ENCODE data around the gene SGSM1.

The SGSM1 gene

DNA sequence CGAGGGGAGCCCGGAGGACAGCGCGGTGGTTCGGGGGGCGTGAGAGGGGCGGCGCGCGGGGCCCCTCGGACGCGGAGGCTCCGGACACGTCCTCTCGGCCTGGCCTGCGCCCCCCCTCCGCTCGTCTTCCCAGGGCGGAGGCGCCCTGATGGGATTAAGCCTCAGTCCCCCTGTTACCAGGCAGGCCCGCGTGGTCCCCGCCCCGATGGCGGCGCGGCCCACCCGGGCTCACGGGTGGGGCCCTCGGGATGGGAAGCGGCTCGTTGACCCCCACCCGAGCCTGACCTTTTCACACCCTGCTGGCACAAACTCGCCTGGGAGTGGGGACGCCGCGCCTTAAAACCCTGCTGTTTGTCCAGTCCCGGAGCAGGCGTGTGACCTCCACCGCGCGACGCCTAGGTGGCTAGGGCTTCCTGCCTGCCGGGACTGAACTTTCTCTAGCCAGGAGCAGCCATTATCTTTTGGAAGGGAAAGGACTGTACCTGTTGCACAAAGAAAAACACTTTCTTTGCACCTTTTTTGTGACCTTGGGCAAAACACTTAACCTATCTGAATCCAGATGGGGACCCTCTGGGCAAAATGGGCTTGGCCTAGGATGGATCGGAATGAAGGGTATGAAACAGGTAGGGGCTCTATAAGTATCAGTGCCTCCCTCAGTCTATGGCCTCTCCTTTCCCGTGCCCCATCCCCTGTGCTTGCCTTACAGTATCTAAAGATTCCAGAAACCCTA, 147.5 kb downstream of the SGSM1 start:
- DNase-seq (ENCODE audit: low read depth, low spot score) = no peak
- no peak overlapping the region; the same call in 1 of the 2 replicates for H3K4me3 ChIP-seq (ENCODE audit: low read depth, low read length)
- ChIA-PET POLR2A (interaction anchor here (0.6 kb wide), 1 partner anchor 15 kb away, joined by 3 read pairs; no protein-coding TSS in a partner anchor), CTCF (interaction anchor here (0.8 to 1.1 kb wide), 2 partner anchors 17 to 95 kb away, joined by 3 read pairs; no protein-coding TSS in a partner anchor)
- TF ChIP-seq, protein P1, sequence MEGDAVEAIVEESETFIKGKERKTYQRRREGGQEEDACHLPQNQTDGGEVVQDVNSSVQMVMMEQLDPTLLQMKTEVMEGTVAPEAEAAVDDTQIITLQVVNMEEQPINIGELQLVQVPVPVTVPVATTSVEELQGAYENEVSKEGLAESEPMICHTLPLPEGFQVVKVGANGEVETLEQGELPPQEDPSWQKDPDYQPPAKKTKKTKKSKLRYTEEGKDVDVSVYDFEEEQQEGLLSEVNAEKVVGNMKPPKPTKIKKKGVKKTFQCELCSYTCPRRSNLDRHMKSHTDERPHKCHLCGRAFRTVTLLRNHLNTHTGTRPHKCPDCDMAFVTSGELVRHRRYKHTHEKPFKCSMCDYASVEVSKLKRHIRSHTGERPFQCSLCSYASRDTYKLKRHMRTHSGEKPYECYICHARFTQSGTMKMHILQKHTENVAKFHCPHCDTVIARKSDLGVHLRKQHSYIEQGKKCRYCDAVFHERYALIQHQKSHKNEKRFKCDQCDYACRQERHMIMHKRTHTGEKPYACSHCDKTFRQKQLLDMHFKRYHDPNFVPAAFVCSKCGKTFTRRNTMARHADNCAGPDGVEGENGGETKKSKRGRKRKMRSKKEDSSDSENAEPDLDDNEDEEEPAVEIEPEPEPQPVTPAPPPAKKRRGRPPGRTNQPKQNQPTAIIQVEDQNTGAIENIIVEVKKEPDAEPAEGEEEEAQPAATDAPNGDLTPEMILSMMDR (IDR thresholded peaks at IDR 0.05; ENCODE audit: insufficient read depth, low read length, missing control alignments) = no peak

DNA sequence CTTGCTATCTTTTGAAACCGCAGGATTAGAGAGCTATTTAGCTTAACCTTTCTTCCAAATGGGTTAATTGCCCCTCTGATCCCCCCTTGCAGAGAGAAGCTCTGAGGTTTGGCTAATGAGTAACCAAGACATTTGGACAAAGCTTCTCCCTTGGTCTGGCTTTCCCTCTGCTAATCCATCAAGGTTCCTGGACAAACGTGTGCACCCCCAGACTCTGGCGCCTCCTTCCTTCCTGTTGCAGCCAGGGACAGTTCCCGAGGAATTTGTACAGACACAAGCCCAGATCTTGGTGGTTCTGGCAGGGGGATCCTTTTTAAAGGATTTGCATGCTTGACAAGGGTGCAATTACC, 148.1 kb downstream of the SGSM1 start:
- no peak overlapping the region for H3K4me3 ChIP-seq (ENCODE audit: low read depth, low read length)
- TF ChIP-seq, protein P1 (IDR thresholded peaks at IDR 0.05; ENCODE audit: insufficient read depth, low read length, missing control alignments) = no peak
- POLR2A ChIA-PET = no interaction called here
- CTCF ChIA-PET = interaction anchor here (0.8 kb wide), 1 partner anchor 16 kb away, joined by 3 read pairs; no protein-coding TSS in a partner anchor
- DNase-seq (ENCODE audit: low read depth, low spot score) = no peak

DNA sequence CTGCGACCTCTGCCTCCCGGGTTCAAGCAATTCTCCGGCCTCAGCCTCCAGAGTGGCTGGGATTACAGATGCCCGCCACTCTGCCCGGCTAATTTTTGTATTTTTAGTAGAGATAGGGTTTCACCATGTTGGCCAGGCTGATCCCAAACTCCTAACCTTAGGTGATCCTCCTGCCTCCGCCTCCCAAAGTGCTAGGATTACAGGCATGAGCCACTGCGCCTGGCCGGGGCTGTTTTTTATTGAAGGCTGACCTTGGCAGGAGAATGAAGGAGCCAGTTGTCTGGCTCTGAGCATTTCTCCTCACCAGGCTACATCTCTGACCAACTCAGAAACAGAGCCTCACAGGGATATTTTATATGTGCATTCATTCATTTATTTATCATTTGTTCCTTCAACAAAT, 148.8 kb downstream of the SGSM1 start:
- POLR2A ChIA-PET = no interaction called here
- no peak for DNase-seq (ENCODE audit: low read depth, low spot score)
- CTCF ChIA-PET = interaction anchor here (1.0 kb wide), 1 partner anchor 17 kb away, joined by 3 read pairs; no protein-coding TSS in a partner anchor
- H3K4me3 ChIP-seq (ENCODE audit: low read depth, low read length) = no peak overlapping the region
- TF ChIP-seq, protein P1 (IDR thresholded peaks at IDR 0.05; ENCODE audit: insufficient read depth, low read length, missing control alignments) = no peak

DNA sequence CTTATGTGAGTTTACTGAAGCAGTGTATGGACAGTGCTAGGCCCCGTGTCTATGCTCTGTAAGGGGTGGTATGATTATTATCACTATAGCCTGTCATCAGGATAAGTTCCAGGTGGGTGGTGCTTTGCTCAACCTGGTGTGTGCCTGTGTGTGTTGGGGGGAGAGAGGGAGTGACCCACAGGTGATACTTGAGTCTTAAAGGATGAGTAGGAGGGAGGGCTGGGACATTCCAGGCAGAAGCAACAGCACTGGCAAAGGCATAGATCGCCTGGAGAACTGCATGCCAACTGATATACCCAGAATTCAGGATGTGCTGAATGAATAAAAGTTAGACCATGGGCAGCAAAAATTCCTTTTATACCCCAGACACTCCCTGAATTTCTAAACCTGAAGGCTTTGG, 151.0 kb downstream of the SGSM1 start:
- DNase-seq (ENCODE audit: low read depth, low spot score) = no peak
- POLR2A ChIA-PET = no interaction called here
- TF ChIP-seq, protein P1 (IDR thresholded peaks at IDR 0.05; ENCODE audit: insufficient read depth, low read length, missing control alignments) = no peak
- H3K4me3 ChIP-seq (ENCODE audit: low read depth, low read length) = no peak overlapping the region
- CTCF ChIA-PET = no interaction called here

DNA sequence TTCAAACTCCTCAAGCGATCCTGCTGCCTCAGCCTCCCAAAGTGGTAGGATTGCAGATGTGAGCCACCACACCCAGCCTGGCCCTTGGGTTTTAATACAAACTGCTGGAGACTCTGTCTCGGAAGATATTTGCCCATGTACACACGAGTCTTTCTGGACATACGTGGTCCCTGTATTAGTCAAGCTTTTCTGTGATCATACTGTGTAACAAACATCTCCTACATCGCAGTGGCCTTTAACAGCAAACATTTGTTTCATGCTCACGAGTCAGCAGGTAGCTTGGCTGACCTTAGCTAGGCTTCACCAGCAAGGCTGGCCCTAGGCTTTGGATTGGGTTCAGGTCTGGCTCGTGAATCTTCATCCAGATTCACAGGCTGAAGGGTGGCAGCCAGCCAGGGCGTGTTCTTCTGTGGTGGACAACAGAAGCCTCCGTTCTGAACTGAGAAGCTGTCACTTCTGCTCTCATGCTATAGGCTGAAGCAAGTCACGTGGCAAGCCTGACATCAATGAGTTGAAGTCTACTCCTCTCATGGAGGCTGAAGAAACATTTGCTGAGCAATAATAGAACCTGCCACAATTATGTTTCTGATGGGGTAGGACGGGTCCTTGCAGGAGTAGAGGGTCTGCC, 155.3 kb downstream of the SGSM1 start:
- ChIA-PET CTCF (interaction anchor here (0.6 kb wide), 1 partner anchor 86 kb away, joined by 3 read pairs; no protein-coding TSS in a partner anchor), POLR2A (no interaction called here)
- TF ChIP-seq, protein P1 (IDR thresholded peaks at IDR 0.05; ENCODE audit: insufficient read depth, low read length, missing control alignments) = no peak
- DNase-seq (ENCODE audit: low read depth, low spot score) = no peak
- H3K4me3 ChIP-seq (ENCODE audit: low read depth, low read length) = no peak overlapping the region

DNA sequence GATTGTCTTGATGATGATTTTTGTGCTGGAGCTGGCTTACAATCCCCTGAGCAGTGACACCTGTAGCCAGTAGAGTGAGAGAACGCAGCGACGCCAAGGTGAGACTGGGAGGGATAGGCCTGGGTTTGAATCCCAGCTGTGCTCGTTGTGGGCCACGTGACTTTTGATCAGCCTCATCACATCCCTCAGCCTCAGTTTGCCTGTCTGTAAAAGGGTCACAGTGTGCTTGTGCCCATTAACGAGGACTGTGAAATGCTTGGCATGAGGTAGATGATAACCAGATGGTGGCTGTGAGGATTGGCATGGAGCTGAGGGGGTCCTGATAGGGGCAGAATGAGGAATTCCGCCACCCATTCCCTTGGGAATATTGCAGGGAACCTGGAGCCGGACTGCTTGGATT, 156.1 kb downstream of the SGSM1 start:
- CTCF ChIA-PET = interaction anchor here (0.6 to 1.4 kb wide), 2 partner anchors 85 to 87 kb away, joined by 3 read pairs; no protein-coding TSS in a partner anchor

More for the DNA sequence above, 156.1 kb downstream of the SGSM1 start:
- H3K4me3 ChIP-seq (ENCODE audit: low read depth, low read length) = no peak overlapping the region
- POLR2A ChIA-PET = no interaction called here
- TF ChIP-seq, protein P1 (IDR thresholded peaks at IDR 0.05; ENCODE audit: insufficient read depth, low read length, missing control alignments) = no peak
- DNase-seq (ENCODE audit: low read depth, low spot score) = no peak

Data from AG04449 (cell line).